Sigmoid colon (tissue), 7 donors: ENCODE measurements around the gene OR52M1. TPM values are rescaled to one million over a fixed set of nuclear protein-coding genes. Genes with fewer than 3 reads are reported as not detected.
A peak's percentile ranks its signal among the peaks of the same experiment; 100 is the strongest.

Experiments used
- DNase-seq: peaks from one replicate; pipeline ENCODE4 v3.0.0-alpha.2; 2019
- H3K27ac ChIP-seq, 4 donors: fragments of 200-600 bp; sonication (generic); one replicate each; pipeline ENCODE4 v1.5.1; 2016 to 2019; ENCODE audit warnings: mild to moderate bottlenecking in 1 of 4
- H3K27me3 ChIP-seq, 3 donors: fragments of 200-600 bp; sonication (generic); one replicate each; pipeline ENCODE4 v1.5.1; 2019; ENCODE audit warnings: mild to moderate bottlenecking in 1 of 3
- H3K36me3 ChIP-seq, 4 donors: fragments of 200-600 bp; sonication (generic); one replicate each; pipeline ENCODE4 v1.5.1; 2016 to 2019
- H3K4me1 ChIP-seq, 4 donors: fragments of 200-600 bp; sonication (generic); one replicate each; pipeline ENCODE4 v1.5.1; 2017 to 2019
- H3K4me3 ChIP-seq, 4 donors: fragments of 200-600 bp; sonication (generic); one replicate each; pipeline ENCODE4 v1.5.1; 2017 to 2019; ENCODE audit warnings: mild to moderate bottlenecking in 2 of 4, moderate library complexity in 1 of 4
- H3K9me3 ChIP-seq, 4 donors: fragments of 200-600 bp in 3 of 4; sonication (generic) in 3 of 4; one replicate each; pipeline versions ENCODE4 v1.5.1 to v1.6.1; 2013 to 2019
- EP300 ChIP-seq, 4 donors: sonication (generic); formaldehyde crosslinking; IDR thresholded peaks; one replicate each; pipeline ENCODE4 v1.6.1; 2017; ENCODE audit warnings: antibody characterized with exemption in 4 of 4
- POLR2A ChIP-seq, 2 donors: fragments of 450-650 bp; IDR thresholded peaks; one replicate each; pipeline ENCODE4 v1.6.1; 2016; ENCODE audit warnings: antibody characterized with exemption in 2 of 2, mild to moderate bottlenecking in 2 of 2, moderate library complexity in 2 of 2
- POLR2AphosphoS5 ChIP-seq, 4 donors: sonication (generic); formaldehyde crosslinking; IDR thresholded peaks; one replicate each; pipeline ENCODE4 v1.6.1; 2017; ENCODE audit warnings: antibody characterized with exemption in 4 of 4
- WGBS, 2 donors: extraction: QIAGEN DNeasy Blood & Tissue Kit; methylation state at CpG; one replicate each; pipeline ENCODE4 v1.1.7; 2013; 5-methylcytosine and 5-hydroxymethylcytosine counted together
- intact Hi-C: fragments of 100-400 bp; cut with DNase I; formaldehyde crosslinking; loops from one replicate; pipeline ENCODE4 v1.15.1; 2023
- polyA plus RNA-seq, 3 donors: library from polyadenylated mRNA; stranded (reverse); fragments of 200-250 nt; gene quantifications; one replicate each; pipeline ENCODE4 v1.2.3, GENCODE V29; 2013
- total RNA-seq, 4 donors: library from RNA; depleted of rRNA; stranded (reverse); fragments of >200 nt; gene quantifications; one replicate each; pipeline ENCODE4 v1.1.0, GENCODE V29; 2016
- TF ChIP-seq, protein P1 (sequence below), 4 experiments: fragments of 450-650 bp in 3 of 4; fragments of 200-600 bp in 1 of 4; IDR thresholded peaks; one replicate each; pipeline ENCODE4 v1.5.1; 2016 to 2019; ENCODE audit warnings: antibody characterized with exemption in 4 of 4, mild to moderate bottlenecking in 3 of 4, moderate library complexity in 2 of 4
- donor health status: healthy with polysubstance abuse.
- donor health status: Bipolar disorder and iron deficiency.
- donor health status: healthy.

OR52M1 gene
- total and polyA plus RNA-seq, 7 donors = not detected

GRCh38 chr11:4508886-4509285 lies 36.1 kb upstream of the OR52M1 start:
- H3K36me3 ChIP-seq = no peaks in the 10 kb centered on the region
- H3K4me3 ChIP-seq = no peak overlapping the region
- DNase-seq = no peak
- no peaks in the 10 kb centered on the region for H3K27me3 ChIP-seq
- H3K9me3 ChIP-seq = no peaks in the 10 kb centered on the region
- no peak overlapping the region for H3K27ac ChIP-seq
- 73 to 89% methylated on average over 2 of the region's 2 CpGs for WGBS, 2 donors
- no peak for TF ChIP-seq POLR2AphosphoS5 (IDR thresholded peaks at IDR 0.05)
- TF ChIP-seq EP300 (IDR thresholded peaks at IDR 0.05) = no peak
- TF ChIP-seq POLR2A (IDR thresholded peaks at IDR 0.05) = no peak
- TF ChIP-seq, protein P1, sequence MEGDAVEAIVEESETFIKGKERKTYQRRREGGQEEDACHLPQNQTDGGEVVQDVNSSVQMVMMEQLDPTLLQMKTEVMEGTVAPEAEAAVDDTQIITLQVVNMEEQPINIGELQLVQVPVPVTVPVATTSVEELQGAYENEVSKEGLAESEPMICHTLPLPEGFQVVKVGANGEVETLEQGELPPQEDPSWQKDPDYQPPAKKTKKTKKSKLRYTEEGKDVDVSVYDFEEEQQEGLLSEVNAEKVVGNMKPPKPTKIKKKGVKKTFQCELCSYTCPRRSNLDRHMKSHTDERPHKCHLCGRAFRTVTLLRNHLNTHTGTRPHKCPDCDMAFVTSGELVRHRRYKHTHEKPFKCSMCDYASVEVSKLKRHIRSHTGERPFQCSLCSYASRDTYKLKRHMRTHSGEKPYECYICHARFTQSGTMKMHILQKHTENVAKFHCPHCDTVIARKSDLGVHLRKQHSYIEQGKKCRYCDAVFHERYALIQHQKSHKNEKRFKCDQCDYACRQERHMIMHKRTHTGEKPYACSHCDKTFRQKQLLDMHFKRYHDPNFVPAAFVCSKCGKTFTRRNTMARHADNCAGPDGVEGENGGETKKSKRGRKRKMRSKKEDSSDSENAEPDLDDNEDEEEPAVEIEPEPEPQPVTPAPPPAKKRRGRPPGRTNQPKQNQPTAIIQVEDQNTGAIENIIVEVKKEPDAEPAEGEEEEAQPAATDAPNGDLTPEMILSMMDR (IDR thresholded peaks at IDR 0.05) = no peak
- intact Hi-C loops = no loop called here
- H3K4me1 ChIP-seq = peaks cover 0 to 47% (median 13%) of the 10 kb centered on the region in 4 donors

DNA sequence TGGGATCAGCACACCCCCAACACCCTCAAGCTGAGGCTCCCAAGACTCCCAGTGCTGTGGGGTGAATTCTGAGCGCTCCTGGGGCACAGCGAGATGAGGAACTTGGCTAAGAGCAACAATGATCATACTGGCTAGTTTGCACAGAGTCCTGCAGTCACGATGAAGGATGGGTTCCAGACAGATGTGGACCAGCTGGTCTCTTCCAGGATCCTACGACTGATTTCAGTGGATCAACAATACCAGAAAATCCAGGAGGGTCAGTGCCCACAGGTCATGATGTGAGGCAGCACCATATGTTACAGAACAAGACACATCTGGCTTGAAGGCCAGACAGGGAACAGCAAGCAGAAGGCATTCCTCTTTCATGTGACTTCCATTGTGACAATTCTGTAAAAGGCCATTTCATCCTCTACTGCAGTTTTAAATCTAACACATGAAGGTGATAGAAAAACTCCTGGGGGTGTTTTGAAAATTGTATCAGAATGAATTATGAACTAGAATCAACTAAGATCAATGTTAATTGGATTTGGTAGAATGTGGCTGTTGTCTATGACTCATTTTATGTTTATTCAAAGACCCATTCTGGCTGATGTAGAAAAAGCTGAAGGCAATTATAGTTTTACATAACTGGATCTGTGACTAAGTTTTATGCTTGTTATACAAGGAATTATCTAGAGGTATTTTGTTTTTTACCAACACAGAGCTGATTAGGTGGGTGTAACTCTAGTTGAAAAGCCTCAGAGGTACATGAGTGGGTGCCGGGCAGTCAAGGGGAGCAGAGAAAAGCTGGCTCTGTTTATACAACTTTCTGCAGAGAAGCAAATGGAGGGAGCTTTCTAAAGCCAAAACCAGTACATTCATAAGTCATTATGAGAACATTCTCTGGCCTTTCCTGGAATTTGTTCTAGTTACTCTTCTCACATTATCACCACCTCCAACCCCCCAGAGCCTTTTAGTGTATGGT lies 33.4 kb upstream of the OR52M1 start:
- H3K36me3 ChIP-seq = no peaks in the 10 kb centered on the region
- intact Hi-C loops = no loop called here
- H3K9me3 ChIP-seq = no peaks in the 10 kb centered on the region
- WGBS, 2 donors = 76 to 79% methylated on average over 5 of the region's 5 CpGs
- peaks cover 0 to 58% (median 18%) of the 10 kb centered on the region in 4 donors for H3K4me1 ChIP-seq
- no peak for DNase-seq
- H3K4me3 ChIP-seq = no peak overlapping the region
- H3K27me3 ChIP-seq = no peaks in the 10 kb centered on the region
- peak overlapping the region in 2 of 4 donors; percentile 3 to 9 for H3K27ac ChIP-seq
- TF ChIP-seq POLR2AphosphoS5 (IDR thresholded peaks at IDR 0.05) (no peak), EP300 (IDR thresholded peaks at IDR 0.05) (no peak), POLR2A (IDR thresholded peaks at IDR 0.05) (no peak)
- TF ChIP-seq, protein P1 (IDR thresholded peaks at IDR 0.05) = no peak

DNA sequence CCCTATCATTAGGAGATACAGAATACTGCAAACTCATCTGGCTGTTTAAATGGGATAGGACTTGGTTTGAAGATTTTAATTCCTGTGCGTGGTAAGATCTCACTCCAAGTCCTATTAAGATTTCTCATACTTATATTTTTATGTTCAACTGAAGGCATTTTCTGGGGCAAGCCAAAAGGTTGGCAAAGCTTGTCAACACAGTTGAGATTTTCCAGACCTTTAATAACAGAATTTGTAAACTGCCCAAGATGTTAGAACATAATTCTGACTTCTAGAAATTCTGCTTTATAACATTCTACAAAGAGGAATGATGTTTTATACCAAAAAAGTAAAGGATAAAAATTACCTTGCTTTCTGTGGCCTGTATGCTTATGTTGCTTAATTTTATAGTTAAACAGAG lies 30.8 kb upstream of the OR52M1 start:
- Histone ChIP-seq H3K36me3 (no peaks in the 10 kb centered on the region), H3K4me1 (peaks cover 0 to 54% (median 18%) of the 10 kb centered on the region in 4 donors), H3K27ac (peak overlapping the region in 2 of 4 donors; percentile 37 to 40), H3K9me3 (no peaks in the 10 kb centered on the region), H3K4me3 (no peak overlapping the region), H3K27me3 (no peaks in the 10 kb centered on the region)
- DNase-seq = no peak
- TF ChIP-seq POLR2A (IDR thresholded peaks at IDR 0.05) (no peak), POLR2AphosphoS5 (IDR thresholded peaks at IDR 0.05) (peak in 2 of 4 donors; percentile 37 to 67), EP300 (IDR thresholded peaks at IDR 0.05) (no peak)
- TF ChIP-seq, protein P1 (IDR thresholded peaks at IDR 0.05) = no peak
- WGBS, 2 donors = 84 to 91% methylated on average over 1 of the region's 1 CpG
- intact Hi-C loops = no loop called here

DNA sequence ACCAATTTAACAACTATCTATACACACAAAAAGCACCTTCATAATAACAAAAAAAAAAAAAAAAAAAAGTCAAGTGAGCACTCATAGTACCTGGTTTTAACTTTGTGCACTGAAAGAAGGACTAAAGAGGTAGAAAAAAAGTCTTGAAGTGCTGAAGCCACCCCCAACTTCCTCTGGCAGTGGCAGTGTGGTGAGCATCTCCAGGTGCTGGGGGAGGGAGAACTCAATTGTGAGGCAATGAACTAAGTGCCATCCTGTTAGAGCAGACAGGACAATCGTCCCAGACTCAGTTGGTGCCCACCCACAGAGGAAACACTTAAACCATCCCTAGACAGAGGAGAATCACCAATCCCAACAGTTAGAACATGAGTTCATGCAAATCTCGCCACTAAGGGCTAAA lies 22.7 kb upstream of the OR52M1 start:
- no peaks in the 10 kb centered on the region for H3K9me3 ChIP-seq
- no peaks in the 10 kb centered on the region for H3K36me3 ChIP-seq
- no peaks in the 10 kb centered on the region for H3K27me3 ChIP-seq
- WGBS, 2 donors = 53 to 72% methylated on average over 2 of the region's 2 CpGs
- TF ChIP-seq EP300 (IDR thresholded peaks at IDR 0.05) = no peak
- no peak for TF ChIP-seq POLR2AphosphoS5 (IDR thresholded peaks at IDR 0.05)
- TF ChIP-seq, protein P1 (IDR thresholded peaks at IDR 0.05) = no peak
- TF ChIP-seq POLR2A (IDR thresholded peaks at IDR 0.05) = no peak
- no peak for DNase-seq
- intact Hi-C loops = no loop called here
- H3K27ac ChIP-seq = no peak overlapping the region
- no peak overlapping the region for H3K4me3 ChIP-seq
- H3K4me1 ChIP-seq = no peaks in the 10 kb centered on the region
